NCI-H2227 treated with DMSO at 0.1 percent for 48 hours (cell line): ENCODE measurements around the gene TANGO2.
A peak's percentile ranks its signal among the peaks of the same experiment; 100 is the strongest.

ENCODE experiments used
- DNase-seq: peaks from one replicate; lab custom pipeline; 2025; lab: John Stamatoyannopoulos, UW

The TANGO2 gene

DNA sequence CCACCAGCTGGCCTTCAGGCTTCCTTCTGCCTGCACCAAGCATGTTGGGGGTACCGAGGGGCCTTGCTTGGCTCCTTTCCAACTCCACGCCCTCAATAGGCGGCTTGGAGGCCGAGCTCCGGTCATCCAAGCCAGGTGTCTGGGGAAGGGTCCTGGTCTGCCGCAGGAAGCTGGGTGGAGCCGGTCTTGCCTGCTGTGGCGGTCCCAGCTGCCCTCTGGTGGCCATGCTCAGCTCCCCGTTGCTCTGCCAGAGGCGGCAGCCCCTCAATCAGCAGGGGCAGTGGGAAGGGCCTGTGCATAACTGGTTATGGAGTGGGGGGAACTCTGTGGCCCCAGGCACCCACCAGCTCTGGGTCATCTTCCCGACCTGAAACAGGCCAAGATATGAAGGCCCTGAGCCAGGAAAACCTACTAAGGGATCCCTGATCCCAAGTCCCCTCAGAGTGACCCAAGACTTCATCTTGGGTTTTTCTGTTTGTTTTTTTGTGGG, 7.5 kb upstream of the TANGO2 start:
- DNase-seq, result peak; percentile 67

DNA sequence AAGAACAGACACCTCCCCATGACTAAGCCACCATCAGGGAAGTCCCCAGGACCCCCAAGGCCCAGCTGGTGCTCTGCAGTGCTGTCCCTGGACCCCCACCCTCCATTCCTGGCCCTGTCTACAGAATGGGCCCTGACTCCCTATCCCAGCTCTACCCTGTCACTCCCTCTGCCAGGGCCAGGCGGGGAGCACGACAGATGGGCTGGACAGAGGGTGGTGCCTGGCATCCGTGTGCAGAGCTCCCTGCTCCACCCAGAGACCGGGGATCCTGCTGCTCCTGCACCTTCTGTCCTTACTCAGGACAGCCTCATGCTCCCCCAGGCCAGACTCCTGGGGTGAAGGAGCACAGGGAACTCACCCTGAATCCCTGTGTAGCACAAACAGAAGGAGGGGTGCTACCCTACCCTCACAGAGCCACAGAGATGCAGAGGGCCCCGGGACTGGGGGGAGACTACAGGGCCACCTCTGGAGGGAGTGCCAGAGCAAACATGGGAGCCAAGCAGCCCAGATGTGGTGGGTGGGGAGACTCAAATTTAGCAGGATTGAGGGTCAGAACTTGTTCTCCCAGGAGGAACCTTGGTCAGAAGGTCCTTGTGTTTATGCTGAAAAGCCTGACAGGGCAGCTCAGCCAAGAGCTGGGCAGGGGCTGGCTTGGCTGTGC, 6.3 kb upstream of the TANGO2 start:
- DNase-seq, result no peak

- no peak for DNase-seq
Observed at GRCh38 chr22:20015187-20015625, 5.7 kb upstream of the TANGO2 start.

DNA sequence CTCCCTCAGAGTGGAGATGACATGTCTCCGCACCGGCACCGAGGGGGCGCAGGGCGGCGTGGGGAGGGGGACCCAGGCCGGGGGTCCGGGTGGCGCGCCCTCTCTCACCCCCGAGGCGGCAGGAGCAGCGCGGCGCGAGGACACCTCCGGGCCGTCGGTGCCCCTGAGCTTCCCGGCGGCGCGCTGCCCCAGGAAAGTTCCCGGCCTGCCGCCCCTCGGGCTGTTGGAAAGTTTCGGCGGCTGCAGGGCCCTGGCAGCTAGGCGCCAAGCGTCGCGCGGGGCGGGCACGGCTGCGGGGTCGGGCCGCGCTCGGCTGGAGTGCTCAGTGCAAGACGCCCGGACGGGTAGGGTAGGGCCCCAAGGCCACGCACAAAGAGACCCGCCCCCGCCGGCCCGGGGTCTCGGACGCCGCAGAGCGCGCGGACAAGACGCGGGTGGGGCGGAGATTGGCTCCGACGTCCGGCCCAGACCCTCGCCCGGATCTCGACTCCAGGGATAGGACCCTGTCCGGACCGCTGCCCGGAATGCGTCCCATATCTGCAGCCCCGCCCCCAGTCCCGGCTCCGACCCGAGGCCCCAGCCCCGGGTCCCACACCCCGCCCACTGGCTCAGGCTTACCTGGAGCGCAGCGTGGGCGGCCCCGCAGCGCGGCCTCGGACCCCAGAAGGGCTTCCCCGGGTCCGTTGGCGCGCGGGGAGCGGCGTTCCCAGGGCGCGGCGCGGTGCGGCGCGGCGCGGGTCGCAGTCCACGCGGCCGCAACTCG, 4.8 kb upstream of the TANGO2 start:
- DNase-seq, result no peak

- peak; percentile 83 for DNase-seq
Observed at GRCh38 chr22:20016734-20017621, 3.9 kb upstream of the TANGO2 start, which contains the start of gene ARVCF. TSS of gene ARVCF (minus strand) at chr22:20016823. CDS start at chr22:19990794, 26,029 bp downstream.

GRCh38 chr22:20017622-20017958, 3.3 kb upstream of the TANGO2 start:
- no peak for DNase-seq

DNA sequence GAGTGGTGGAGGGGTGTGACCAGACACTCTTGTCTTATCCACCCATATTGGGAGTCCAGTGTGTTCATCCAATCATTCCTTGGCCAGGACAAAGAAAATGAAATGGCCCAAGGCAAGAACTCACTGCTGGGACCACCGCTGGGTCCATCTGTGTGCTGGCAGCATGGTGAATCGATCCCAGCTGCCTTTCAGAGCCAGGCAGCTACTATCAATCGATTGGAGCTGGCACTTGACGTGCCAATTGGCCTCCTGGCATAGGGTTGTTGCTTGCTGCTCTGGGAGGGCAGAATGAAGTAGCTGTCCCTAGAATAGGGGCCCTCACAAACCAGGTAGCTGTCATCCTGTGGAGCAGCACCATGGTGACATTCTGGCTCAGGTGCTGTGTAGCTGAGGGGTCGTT, 2.9 kb upstream of the TANGO2 start:
- no peak for DNase-seq

- DNase-seq, result no peak
Observed at GRCh38 chr22:20019661-20020532, 1.0 kb upstream of the TANGO2 start.

GRCh38 chr22:20021196-20022181, 579 bp downstream of the TANGO2 start:
- DNase-seq, result no peak

- no peak for DNase-seq
Observed at GRCh38 chr22:20022231-20022977, 1.5 kb downstream of the TANGO2 start.

- DNase-seq, result no peak
Observed at GRCh38 chr22:20022978-20023613, 2.2 kb downstream of the TANGO2 start.

GRCh38 chr22:20024225-20024624, 3.3 kb downstream of the TANGO2 start:
- no peak for DNase-seq

DNA sequence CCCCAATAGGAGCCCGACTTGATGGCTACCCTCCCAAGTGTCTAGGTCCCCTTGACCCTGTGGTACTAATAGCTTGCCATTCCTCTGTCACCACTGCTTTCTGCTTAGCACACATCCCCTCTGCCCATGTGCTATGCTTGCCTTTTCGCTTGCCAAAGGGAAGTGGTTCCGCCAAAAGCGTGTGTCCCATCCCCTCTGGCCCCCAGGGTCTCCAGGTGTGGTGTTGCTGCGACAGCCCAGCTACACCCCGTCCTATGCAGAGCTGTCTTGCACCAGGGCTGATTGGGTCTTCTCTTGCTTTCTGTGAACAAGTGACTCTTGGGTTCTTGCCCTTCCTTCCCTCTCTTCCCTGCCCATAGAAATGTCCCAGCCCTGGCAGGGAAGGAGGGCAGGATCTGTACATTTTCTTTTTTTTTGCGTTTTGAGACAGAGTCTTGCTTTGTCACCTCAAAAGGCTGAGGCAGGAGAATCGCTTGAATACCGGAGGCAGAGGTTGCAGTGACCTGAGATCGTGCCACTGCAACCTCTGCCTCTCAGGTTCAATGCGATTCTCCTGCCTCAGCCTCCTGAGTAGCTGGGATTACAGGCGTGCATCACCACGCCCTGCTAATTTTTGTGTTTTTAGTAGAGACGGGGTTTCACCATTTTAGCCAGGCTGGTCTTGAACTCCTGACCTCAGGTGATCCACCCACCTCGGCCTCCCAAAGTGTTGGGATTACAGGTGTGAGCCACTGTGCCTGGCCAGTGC, 3.9 kb downstream of the TANGO2 start:
- no peak for DNase-seq

DNA sequence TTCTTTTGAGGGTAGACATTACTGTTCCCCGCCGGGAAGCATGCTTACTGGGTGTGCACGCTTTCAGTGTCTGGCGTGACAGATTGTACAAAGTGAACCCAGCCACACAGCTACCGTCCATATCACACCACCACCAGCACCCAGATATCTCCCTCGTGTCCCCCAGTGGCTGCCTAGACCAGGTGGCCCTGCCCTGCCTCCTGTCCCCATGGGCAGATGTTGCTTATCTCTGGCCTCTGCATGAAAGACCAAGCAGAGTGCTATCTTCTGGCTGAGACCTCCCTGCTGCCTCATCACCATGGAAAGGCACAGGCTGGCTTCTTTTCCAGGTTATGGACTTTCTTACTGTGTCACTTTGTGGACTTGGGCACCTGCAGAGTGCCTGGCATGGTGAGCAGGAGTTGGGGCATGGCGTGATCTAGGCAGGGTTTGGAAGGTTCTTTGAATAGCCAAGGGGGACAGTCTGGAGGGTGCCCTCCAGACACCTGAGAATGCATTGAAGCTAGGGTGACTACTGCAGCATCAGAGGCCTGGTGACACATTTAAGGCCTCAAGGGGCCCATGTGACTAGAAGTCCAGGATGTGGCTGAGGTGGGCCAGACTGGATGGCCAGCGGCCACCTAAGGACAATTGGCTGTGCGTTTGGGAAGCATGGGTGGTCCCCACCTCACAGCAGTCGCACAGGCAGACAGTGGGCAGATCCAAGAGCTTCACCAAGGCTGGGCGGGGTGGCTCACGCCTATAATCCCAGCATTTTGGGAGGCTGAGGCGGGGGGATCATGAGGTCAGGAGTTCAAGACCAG, 4.7 kb downstream of the TANGO2 start:
- DNase-seq, result no peak

GRCh38 chr22:20026204-20026908, 5.4 kb downstream of the TANGO2 start:
- DNase-seq, result no peak

DNA sequence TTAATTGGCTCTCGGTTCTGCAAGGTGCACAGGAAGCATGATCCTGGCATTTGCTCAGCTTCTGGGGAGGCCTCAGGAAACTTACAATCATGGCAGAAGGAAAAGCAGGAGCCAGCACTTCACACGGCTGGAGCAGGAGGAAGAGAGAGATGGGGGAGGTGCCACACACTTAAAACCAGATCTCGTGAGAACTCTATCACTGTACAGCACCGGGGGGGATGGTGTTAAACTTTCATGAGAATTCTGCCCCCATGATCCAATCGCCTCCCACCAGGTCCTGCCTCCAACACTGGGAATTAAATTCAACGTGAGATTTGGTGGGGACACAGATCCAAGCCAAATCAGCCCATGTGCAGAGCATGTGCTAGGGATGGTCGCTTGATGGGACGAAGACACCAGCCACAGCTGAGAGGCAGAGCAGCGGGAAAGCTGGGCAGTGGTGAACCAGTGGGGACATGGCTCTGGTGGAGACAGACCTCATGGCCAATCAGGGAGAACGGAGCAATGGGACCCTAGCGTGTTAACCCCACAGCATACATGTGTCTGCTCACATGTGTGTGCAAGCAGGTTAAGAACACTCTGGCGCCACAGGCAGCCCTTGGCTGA, 6.2 kb downstream of the TANGO2 start:
- no peak for DNase-seq
